ENCODE results near the gene DMRTC2. TPM values are rescaled to one million over a fixed set of nuclear protein-coding genes. Genes with fewer than 3 reads are reported as not detected.

DMRTC2 gene
- total and polyA plus RNA-seq, 2 of the 13 experiments (the other 11 are each of a cell fraction or from before 2014, with no cell fraction given), result not detected

DNA sequence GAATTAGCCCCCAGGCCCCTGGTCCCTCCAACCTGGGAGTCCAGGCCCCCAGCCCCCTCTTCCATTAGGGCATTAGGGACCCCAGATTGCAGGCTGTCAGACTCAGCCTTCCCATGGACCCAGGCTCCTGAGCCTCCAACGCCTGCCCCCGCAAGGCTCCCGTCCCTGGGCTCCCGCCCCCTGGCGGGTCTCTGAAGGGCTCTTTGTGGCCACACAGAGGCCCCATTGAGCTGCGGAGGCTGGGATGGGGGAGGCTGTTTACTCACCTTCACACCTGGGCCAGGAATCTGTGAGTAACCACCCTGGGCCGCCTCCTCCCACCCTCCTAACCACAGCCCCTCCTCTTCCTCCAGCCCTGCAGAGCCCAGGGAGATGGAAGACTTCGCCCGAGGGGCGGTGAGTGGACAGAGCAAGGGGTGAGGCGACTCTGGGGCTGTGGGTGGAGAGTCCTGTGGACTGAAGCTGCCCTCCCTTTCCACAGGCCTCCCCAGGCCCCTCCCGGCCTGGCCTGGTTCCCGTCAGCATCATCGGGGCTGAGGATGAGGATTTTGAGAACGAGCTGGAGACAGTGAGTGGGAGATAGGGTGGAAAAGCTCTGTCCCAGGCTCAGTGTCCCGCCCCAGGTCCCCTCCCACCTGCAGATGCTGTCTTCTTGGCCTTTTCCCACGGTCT, 43.0 kb downstream of the DMRTC2 start (continued):
- TF ChIP-seq HOXA7 (CRISPR knock-in tag; IDR thresholded peaks at IDR 0.05) (no peak), ZNF558 (CRISPR knock-in tag; IDR thresholded peaks at IDR 0.05; ENCODE audit: borderline replicate concordance) (no peak), GABPB1 (CRISPR knock-in tag; IDR thresholded peaks at IDR 0.05) (peak; percentile 67), SOX6 (IDR thresholded peaks at IDR 0.05) (no peak), SOX6 (CRISPR knock-in tag; IDR thresholded peaks at IDR 0.05) (peak; percentile 80), SOX5 (CRISPR knock-in tag; IDR thresholded peaks at IDR 0.05; ENCODE audit: borderline replicate concordance) (peak; percentile 70; the same call in 1 of the 2 replicates), ZNF101 (CRISPR knock-in tag; IDR thresholded peaks at IDR 0.05; ENCODE audit: borderline replicate concordance, low read depth) (no peak), YY1 (IDR thresholded peaks at IDR 0.05; ENCODE audit: insufficient read depth, insufficient replicate concordance, low read depth, low read length) (peak; percentile 43), POLR2G (IDR thresholded peaks at IDR 0.05; ENCODE audit: low read depth, low read length) (peak; percentile 56; the same call in 1 of the 2 replicates)
- TF ChIP-seq, protein P1, sequence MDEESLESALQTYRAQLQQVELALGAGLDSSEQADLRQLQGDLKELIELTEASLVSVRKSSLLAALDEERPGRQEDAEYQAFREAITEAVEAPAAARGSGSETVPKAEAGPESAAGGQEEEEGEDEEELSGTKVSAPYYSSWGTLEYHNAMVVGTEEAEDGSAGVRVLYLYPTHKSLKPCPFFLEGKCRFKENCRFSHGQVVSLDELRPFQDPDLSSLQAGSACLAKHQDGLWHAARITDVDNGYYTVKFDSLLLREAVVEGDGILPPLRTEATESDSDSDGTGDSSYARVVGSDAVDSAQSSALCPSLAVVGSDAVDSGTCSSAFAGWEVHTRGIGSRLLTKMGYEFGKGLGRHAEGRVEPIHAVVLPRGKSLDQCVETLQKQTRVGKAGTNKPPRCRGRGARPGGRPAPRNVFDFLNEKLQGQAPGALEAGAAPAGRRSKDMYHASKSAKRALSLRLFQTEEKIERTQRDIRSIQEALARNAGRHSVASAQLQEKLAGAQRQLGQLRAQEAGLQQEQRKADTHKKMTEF (CRISPR knock-in tag; IDR thresholded peaks at IDR 0.05), result peak; percentile 77; the same call in 1 of the 2 replicates
- TF ChIP-seq, protein P2, sequence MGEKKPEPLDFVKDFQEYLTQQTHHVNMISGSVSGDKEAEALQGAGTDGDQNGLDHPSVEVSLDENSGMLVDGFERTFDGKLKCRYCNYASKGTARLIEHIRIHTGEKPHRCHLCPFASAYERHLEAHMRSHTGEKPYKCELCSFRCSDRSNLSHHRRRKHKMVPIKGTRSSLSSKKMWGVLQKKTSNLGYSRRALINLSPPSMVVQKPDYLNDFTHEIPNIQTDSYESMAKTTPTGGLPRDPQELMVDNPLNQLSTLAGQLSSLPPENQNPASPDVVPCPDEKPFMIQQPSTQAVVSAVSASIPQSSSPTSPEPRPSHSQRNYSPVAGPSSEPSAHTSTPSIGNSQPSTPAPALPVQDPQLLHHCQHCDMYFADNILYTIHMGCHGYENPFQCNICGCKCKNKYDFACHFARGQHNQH (CRISPR knock-in tag; IDR thresholded peaks at IDR 0.05), result peak; percentile 80
- TF ChIP-seq, protein P3, sequence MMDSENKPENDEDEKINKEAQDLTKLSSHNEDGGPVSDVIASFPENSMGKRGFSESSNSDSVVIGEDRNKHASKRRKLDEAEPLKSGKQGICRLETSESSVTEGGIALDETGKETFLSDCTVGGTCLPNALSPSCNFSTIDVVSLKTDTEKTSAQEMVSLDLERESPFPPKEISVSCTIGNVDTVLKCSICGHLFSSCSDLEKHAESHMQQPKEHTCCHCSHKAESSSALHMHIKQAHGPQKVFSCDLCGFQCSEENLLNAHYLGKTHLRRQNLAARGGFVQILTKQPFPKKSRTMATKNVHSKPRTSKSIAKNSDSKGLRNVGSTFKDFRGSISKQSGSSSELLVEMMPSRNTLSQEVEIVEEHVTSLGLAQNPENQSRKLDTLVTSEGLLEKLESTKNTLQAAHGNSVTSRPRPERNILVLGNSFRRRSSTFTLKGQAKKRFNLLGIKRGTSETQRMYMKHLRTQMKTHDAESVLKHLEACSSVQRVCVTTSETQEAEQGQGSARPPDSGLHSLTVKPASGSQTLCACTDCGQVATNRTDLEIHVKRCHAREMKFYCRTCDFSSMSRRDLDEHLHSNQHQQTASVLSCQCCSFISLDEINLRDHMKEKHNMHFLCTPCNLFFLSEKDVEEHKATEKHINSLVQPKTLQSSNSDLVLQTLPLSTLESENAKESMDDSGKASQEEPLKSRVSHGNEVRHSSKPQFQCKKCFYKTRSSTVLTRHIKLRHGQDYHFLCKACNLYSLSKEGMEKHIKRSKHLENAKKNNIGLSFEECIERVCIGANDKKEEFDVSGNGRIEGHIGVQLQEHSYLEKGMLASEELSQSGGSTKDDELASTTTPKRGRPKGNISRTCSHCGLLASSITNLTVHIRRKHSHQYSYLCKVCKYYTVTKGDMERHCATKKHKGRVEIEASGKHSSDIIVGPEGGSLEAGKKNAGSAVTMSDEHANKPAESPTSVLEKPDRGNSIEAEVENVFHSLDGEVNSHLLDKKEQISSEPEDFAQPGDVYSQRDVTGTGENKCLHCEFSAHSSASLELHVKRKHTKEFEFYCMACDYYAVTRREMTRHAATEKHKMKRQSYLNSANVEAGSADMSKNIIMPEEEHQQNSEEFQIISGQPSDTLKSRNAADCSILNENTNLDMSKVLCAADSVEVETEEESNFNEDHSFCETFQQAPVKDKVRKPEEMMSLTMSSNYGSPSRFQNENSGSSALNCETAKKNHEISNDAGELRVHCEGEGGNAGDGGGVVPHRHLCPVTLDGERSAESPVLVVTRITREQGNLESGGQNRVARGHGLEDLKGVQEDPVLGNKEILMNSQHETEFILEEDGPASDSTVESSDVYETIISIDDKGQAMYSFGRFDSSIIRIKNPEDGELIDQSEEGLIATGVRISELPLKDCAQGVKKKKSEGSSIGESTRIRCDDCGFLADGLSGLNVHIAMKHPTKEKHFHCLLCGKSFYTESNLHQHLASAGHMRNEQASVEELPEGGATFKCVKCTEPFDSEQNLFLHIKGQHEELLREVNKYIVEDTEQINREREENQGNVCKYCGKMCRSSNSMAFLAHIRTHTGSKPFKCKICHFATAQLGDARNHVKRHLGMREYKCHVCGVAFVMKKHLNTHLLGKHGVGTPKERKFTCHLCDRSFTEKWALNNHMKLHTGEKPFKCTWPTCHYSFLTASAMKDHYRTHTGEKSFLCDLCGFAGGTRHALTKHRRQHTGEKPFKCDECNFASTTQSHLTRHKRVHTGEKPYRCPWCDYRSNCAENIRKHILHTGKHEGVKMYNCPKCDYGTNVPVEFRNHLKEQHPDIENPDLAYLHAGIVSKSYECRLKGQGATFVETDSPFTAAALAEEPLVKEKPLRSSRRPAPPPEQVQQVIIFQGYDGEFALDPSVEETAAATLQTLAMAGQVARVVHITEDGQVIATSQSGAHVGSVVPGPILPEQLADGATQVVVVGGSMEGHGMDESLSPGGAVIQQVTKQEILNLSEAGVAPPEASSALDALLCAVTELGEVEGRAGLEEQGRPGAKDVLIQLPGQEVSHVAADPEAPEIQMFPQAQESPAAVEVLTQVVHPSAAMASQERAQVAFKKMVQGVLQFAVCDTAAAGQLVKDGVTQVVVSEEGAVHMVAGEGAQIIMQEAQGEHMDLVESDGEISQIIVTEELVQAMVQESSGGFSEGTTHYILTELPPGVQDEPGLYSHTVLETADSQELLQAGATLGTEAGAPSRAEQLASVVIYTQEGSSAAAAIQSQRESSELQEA (CRISPR knock-in tag; IDR thresholded peaks at IDR 0.05; ENCODE audit: not compliant biosample characterization), result peak; percentile 66
- TF ChIP-seq, protein P4, sequence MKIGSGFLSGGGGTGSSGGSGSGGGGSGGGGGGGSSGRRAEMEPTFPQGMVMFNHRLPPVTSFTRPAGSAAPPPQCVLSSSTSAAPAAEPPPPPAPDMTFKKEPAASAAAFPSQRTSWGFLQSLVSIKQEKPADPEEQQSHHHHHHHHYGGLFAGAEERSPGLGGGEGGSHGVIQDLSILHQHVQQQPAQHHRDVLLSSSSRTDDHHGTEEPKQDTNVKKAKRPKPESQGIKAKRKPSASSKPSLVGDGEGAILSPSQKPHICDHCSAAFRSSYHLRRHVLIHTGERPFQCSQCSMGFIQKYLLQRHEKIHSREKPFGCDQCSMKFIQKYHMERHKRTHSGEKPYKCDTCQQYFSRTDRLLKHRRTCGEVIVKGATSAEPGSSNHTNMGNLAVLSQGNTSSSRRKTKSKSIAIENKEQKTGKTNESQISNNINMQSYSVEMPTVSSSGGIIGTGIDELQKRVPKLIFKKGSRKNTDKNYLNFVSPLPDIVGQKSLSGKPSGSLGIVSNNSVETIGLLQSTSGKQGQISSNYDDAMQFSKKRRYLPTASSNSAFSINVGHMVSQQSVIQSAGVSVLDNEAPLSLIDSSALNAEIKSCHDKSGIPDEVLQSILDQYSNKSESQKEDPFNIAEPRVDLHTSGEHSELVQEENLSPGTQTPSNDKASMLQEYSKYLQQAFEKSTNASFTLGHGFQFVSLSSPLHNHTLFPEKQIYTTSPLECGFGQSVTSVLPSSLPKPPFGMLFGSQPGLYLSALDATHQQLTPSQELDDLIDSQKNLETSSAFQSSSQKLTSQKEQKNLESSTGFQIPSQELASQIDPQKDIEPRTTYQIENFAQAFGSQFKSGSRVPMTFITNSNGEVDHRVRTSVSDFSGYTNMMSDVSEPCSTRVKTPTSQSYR (CRISPR knock-in tag; IDR thresholded peaks at IDR 0.05; ENCODE audit: borderline replicate concordance), result peak; percentile 92
- TF ChIP-seq, protein P5, sequence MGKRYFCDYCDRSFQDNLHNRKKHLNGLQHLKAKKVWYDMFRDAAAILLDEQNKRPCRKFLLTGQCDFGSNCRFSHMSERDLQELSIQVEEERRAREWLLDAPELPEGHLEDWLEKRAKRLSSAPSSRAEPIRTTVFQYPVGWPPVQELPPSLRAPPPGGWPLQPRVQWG (CRISPR knock-in tag; IDR thresholded peaks at IDR 0.05; ENCODE audit: borderline replicate concordance, low read depth), result no peak
